ENCODE measurements around the gene TLE1.
"Not testable (repeated sequence)": the region's sequence is repeated elsewhere in the genome, so short reads cannot be mapped to it uniquely, and the experiment has no call there.

The TLE1 gene

GRCh38 chr9:81653240-81653639 lies 36.1 kb downstream of the TLE1 start:
- DNase-seq: no peak

- no peak for DNase-seq
These were observed 37.2 kb downstream of the TLE1 start for GRCh38 chr9:81652058-81652687.

GRCh38 chr9:81650586-81651515 lies 38.5 kb downstream of the TLE1 start:
- no peak for DNase-seq

- no peak for DNase-seq
These were observed 39.7 kb downstream of the TLE1 start for GRCh38 chr9:81649475-81650240.

GRCh38 chr9:81648891-81649290 lies 40.5 kb downstream of the TLE1 start:
- no peak for DNase-seq

GRCh38 chr9:81646337-81646736 lies 43.0 kb downstream of the TLE1 start:
- DNase-seq: no peak

GRCh38 chr9:81644513-81644912 lies 44.8 kb downstream of the TLE1 start:
- not testable (repeated sequence) for DNase-seq

GRCh38 chr9:81637276-81637675 lies 52.1 kb downstream of the TLE1 start:
- DNase-seq: no peak

GRCh38 chr9:81636255-81636599 lies 53.1 kb downstream of the TLE1 start:
- no peak for DNase-seq

GRCh38 chr9:81635521-81636254 lies 53.7 kb downstream of the TLE1 start:
- no peak for DNase-seq

- no peak for DNase-seq
These were observed 54.3 kb downstream of the TLE1 start for GRCh38 chr9:81634915-81635516.

- DNase-seq: peak in 2 of 56 donors; percentile 14 to 48
These were observed 55.1 kb downstream of the TLE1 start for GRCh38 chr9:81633952-81634854.

- DNase-seq: no peak
These were observed 56.7 kb downstream of the TLE1 start for GRCh38 chr9:81632599-81632998.

- DNase-seq: no peak
These were observed 58.1 kb downstream of the TLE1 start for GRCh38 chr9:81631218-81631745.

GRCh38 chr9:81629440-81629839 lies 59.9 kb downstream of the TLE1 start:
- no peak for DNase-seq

- DNase-seq: no peak
These were observed 60.5 kb downstream of the TLE1 start for GRCh38 chr9:81628897-81629296.

- DNase-seq: no peak
These were observed 61.9 kb downstream of the TLE1 start for GRCh38 chr9:81627481-81627880.

GRCh38 chr9:81626511-81626910 lies 62.8 kb downstream of the TLE1 start:
- DNase-seq: no peak

- DNase-seq: no peak
These were observed 63.4 kb downstream of the TLE1 start for GRCh38 chr9:81625969-81626368.

GRCh38 chr9:81623778-81624177 lies 65.6 kb downstream of the TLE1 start:
- DNase-seq: no peak
